Hematopoietic multipotent progenitor cell treated with erythropoietin and hydrocortisone succinate and interleukin-3 and kit ligand, for 4 days (in vitro differentiated cells): ENCODE measurements around the gene TCEAL7.

ENCODE experiments used
- DNase-seq: peaks from one replicate; pipeline ENCODE4 v3.0.0-alpha.2; 2015

TCEAL7 gene

DNA sequence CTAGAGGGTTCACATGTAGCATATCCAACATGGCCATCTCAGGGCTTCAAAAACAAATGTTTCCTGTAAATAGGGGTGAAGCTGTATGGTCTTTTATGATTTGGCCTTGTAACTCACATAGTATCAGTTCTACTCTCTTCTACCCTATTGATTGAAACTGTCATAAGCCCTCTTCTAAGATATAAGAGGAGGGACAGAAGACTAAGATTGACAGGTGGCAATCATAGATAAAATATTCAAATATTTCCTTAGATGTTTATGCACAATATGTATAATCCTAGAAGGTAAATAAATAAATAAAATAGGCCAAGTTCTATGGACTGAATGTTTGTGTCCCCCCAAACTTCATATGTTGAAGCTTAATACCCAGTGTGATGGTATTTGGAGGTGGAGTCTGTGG, 39.4 kb downstream of the TCEAL7 start:
- DNase-seq = no peak

DNA sequence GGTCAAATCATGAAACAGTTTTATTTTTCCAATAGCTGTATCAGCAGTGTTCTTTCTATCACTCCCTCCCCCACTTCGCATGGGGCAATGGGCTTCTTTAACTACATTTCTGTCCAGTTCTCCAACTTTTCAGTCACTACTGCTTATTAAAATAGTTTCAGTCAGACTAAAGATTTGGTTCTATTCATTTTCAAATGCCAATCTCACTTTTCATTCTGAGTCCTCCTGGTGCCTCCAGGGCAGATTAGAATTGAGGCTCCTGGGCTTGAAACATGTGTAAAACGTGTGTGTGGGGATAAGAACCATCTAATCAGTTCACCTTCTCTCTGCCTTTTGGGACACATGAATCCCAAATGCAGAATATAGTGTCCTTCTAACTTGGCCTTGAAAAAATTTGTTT, 42.8 kb downstream of the TCEAL7 start:
- no peak for DNase-seq

DNA sequence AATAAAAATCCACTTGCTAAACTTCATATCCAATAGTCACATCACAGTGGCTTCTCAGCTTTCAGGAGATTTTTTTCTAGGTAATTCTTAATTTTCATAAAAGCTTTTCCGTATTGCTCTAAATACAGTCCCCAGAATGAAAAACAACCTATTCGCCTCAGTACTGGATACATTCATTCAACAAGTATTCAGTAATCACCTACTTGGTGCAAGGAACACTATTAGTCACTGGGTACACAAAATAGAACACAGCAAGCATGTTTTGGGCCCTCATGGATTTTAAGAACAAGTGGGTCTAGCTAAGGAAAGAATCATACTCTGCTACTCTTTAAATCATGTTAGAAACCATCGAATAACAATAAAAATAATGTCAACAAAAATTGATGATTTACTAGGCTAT, 43.5 kb downstream of the TCEAL7 start:
- no peak for DNase-seq

DNA sequence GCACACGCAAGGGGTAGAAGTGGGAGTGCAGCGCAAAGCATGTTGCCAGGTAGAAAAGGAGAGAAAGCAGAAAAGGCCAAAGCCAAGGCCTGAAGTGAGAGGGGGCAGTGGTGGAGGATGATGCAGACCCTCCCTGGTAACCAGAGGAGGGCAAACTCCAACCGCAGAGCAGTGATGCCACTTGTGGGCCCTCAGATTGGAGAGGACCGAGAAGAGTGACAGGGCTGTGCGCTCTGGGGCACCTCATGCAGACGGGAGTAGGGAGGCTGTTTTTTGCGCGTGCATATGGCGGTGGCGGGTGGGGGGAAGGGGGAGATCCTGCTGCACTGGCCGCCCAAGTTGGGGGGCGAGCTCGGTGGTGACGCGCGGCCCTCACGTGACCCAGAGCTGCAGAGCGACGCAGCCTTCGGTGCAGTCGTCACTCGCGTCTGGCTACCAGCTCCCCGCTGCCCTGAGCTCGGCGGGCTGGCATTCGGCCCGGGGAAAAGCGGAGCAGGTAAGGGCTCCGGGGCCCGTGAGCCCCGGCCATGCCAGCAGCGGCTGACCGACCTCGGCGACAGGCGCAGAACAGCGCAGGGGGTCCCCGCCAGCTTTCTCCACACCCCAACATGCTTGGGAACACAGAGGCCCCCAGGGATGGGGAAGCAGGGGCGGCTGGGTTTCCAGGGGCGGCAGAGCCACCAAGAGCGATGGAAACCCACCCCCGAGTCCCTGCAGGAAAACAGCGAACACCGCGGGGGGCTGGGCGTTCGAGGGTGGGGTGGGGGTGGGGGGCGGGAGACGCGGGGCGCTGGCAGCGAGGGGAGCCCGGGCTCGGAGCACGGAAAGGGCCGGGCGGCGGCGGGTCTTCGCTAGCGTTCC, 46.3 kb downstream of the TCEAL7 start, which contains the start of gene BEX3:
TSS of gene BEX3 (plus strand) at position 421 of the 861 bp plus-strand sequence. CDS start 984 bp downstream, outside the sequence.
- peak; percentile 74 for DNase-seq

DNA sequence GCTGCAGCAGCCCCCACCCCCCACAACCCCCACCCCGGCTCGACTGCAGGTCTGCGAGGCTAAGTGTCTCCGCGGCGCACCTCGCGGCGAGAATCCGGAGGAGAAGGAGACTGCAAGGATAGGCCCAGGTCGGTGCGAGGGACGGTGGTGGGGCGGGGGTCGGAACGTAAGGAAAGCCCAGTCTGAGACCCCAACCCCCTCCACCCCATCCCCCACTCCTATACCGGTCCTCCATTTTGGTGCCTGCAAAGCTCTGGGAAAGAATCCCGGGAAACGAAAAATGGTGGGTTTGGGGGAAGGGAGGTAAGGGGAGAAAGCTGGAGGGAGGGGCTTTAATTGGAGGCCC, 46.9 kb downstream of the TCEAL7 start:
- peak; percentile 17 for DNase-seq

DNA sequence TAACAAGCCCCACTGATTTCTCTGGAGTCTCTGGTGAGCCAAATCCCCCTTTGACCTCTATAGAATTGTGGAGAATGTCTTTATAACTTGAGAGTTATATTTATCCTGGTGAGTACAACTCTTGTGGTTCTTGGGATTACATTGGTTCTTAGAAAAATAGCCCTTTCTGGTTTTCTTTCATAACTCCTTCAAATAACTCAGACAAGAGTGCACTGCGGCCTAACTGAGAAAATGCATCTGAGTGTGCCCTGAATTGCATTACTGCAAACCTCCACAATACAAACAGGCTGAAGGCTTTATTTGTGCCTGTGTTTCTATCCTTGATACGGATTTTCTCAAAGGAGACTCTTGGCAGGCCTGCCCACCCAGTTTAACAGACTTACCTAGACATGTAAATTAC, 49.0 kb downstream of the TCEAL7 start:
- DNase-seq = no peak
